VCaP (cell line): ENCODE measurements around the gene ANKRD40CL.

Experiments used
- H3K27ac ChIP-seq: fragments of 450-650 bp; 2 replicates; pipeline ENCODE4 v1.5.1; 2017
- TF ChIP-seq, protein P1 (sequence below): fragments of 450-650 bp; conservative IDR thresholded peaks from 2 replicates; pipeline ENCODE4 v1.5.1; 2017; ENCODE audit warnings: mild to moderate bottlenecking, moderate library complexity

The ANKRD40CL gene

GRCh38 chr17:50721194-50722010, 45.9 kb downstream of the ANKRD40CL start:
- TF ChIP-seq, protein P1, sequence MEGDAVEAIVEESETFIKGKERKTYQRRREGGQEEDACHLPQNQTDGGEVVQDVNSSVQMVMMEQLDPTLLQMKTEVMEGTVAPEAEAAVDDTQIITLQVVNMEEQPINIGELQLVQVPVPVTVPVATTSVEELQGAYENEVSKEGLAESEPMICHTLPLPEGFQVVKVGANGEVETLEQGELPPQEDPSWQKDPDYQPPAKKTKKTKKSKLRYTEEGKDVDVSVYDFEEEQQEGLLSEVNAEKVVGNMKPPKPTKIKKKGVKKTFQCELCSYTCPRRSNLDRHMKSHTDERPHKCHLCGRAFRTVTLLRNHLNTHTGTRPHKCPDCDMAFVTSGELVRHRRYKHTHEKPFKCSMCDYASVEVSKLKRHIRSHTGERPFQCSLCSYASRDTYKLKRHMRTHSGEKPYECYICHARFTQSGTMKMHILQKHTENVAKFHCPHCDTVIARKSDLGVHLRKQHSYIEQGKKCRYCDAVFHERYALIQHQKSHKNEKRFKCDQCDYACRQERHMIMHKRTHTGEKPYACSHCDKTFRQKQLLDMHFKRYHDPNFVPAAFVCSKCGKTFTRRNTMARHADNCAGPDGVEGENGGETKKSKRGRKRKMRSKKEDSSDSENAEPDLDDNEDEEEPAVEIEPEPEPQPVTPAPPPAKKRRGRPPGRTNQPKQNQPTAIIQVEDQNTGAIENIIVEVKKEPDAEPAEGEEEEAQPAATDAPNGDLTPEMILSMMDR: no peak
- H3K27ac ChIP-seq: peak overlapping the region; percentile 99

DNA sequence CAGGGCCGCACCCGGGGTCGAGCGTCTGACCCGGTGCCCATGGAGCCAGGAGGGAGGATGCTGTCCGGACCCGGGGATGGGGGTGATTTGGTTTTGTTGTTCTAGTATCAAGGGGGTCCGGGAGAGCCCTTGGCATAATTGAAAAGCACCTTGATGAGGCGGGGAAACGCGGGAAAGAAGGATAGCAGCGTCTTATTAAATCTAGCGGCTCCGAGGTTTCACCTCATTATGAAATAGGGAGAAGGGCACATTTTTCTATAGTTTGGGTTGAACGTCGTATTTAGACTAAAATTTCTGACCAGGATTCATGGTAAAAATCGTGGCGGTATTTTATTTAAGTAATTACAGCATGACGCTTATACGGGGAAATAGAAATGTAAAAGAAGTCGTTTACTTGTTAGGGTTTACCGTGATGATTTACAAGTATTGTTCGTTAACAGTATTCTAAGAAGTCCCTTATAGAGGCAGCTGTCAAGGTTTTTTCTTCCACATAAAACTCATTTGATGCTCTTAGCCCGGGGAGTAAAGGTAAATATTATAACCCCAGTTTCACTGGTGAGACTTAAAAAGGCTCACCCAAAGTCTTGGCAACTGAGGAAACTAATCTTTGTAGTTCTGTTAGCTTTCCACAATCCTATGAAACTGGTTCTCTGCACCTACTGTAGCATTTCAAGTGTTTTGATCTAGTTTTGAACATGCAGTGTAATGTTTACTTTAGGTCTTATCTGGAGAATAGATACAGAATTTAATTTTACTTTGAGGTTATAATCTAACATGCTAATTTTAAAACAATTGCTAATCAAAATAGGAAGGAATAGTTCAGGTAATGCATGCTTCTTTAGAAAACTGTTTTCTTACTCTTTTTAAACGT, 47.2 kb downstream of the ANKRD40CL start:
- TF ChIP-seq, protein P1: no peak
- peak overlapping the region; percentile 99 for H3K27ac ChIP-seq

DNA sequence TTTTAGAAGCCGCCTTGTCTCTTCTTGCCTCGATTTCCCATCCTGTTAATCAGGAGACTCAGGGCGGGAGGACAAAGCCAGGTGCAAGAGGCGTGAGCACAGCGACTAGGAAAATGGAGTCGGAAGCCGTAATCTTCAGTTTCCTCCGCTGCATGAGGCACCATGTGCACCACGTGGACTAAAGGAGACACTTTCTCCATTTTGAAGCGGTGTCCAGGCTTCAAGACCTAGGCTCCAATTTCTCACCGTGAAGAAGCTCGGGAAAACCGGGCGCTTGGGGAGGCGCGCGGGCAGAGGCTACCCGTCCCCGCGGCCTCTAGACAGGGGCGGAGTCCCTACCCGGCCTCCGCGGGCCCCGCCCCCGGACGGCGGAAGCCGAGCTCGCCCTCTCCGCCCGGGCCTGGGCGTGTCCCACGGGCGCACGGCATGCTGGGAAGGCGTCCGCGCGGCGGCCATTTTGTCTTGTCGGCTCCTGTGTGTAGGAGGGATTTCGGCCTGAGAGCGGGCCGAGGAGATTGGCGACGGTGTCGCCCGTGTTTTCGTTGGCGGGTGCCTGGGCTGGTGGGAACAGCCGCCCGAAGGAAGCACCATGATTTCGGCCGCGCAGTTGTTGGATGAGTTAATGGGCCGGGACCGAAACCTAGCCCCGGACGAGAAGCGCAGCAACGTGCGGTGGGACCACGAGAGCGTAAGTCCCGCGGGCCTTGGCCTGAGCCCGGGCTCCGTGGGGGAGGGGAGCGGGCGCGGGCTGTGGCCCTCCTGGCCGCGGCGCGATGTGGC, 48.0 kb downstream of the ANKRD40CL start, which contains the start of gene LUC7L3:
Gene LUC7L3 (plus strand): TSS at position 460 of the 780 bp plus-strand sequence. CDS start 130 bp downstream, at position 590.
- H3K27ac ChIP-seq: peak within 1 kb of the TSS; percentile 99
- TF ChIP-seq, protein P1: no peak

DNA sequence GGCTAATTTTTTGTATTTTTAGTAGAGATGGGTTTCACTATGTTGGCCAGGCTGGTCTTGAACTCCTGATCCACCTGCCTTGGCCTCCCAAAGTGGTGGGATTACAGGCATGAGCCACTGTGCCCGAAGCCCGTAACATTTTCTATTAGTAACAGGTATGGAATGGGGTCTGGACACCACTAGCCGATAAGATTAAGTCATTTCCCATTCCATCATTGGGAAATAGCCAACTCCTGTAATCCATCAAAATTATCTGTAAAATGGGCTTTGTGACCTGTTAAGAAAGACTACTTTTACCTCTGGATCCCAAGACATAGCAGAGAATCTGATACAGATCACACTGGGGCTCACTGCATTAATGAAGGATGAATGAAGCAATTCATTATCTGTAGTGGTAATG, 51.8 kb downstream of the ANKRD40CL start:
- H3K27ac ChIP-seq: peak overlapping the region; percentile 54
- TF ChIP-seq, protein P1: no peak

DNA sequence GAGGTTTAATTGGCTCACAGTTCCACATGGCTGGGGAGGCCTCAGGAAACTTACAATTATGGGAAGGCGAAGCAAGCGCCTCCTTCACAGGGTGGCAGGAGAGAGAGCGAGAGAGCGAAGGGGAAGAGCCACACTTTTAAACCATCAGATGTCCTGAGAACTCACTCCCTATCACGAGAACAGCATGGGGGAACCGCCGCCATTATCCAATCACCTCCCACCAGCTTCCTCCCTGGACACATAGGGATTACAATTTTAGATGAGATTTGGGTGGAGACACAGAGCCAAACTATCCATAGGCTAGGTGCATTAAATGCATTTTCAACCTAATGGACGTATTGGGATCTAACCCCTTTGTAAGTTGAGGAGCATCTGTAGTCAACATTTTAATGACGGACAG, 54.7 kb downstream of the ANKRD40CL start:
- TF ChIP-seq, protein P1: no peak
- no peak overlapping the region for H3K27ac ChIP-seq
